ENCODE results near the gene ALDH1A3.

The ALDH1A3 gene

GRCh38 chr15:100834731-100835130, 44.9 kb upstream of the ALDH1A3 start:
- Histone ChIP-seq H3K4me3 (IDR thresholded peaks at IDR 0.05; ENCODE audit: insufficient read depth, low read depth, low read length) (no peak overlapping the region), H3K4me1 (ENCODE audit: low read depth, poor library complexity, severe bottlenecking) (no peaks in the 10 kb centered on the region), H3K27me3 (ENCODE audit: insufficient read depth, low read depth) (no peaks in the 10 kb centered on the region), H3K4me2 (no peak overlapping the region), H2AFZ (ENCODE audit: low read depth) (no peak overlapping the region), H4K20me1 (ENCODE audit: insufficient read depth) (no peaks in the 10 kb centered on the region), H3K27ac (no peak overlapping the region), H3K36me3 (ENCODE audit: insufficient read depth) (no peaks in the 10 kb centered on the region), H3K9ac (no peak overlapping the region), H3K79me2 (ENCODE audit: insufficient read depth, low read depth) (no peaks in the 10 kb centered on the region)
- no peak for TF ChIP-seq CTCF (conservative IDR thresholded peaks at IDR 0.05; ENCODE audit: low read depth, low read length)

GRCh38 chr15:100835636-100836035, 44.0 kb upstream of the ALDH1A3 start:
- Histone ChIP-seq H3K4me2 (no peak overlapping the region), H3K27ac (no peak overlapping the region), H3K4me1 (ENCODE audit: low read depth, poor library complexity, severe bottlenecking) (no peaks in the 10 kb centered on the region), H2AFZ (ENCODE audit: low read depth) (no peak overlapping the region), H3K27me3 (ENCODE audit: insufficient read depth, low read depth) (no peaks in the 10 kb centered on the region), H4K20me1 (ENCODE audit: insufficient read depth) (no peaks in the 10 kb centered on the region), H3K79me2 (ENCODE audit: insufficient read depth, low read depth) (no peaks in the 10 kb centered on the region), H3K4me3 (IDR thresholded peaks at IDR 0.05; ENCODE audit: insufficient read depth, low read depth, low read length) (no peak overlapping the region), H3K36me3 (ENCODE audit: insufficient read depth) (no peaks in the 10 kb centered on the region), H3K9ac (no peak overlapping the region)
- no peak for TF ChIP-seq CTCF (conservative IDR thresholded peaks at IDR 0.05; ENCODE audit: low read depth, low read length)

- Histone ChIP-seq H3K36me3 (ENCODE audit: insufficient read depth) (no peaks in the 10 kb centered on the region), H3K9ac (no peak overlapping the region), H3K79me2 (ENCODE audit: insufficient read depth, low read depth) (no peaks in the 10 kb centered on the region), H3K4me2 (no peak overlapping the region), H3K4me1 (ENCODE audit: low read depth, poor library complexity, severe bottlenecking) (no peaks in the 10 kb centered on the region), H2AFZ (ENCODE audit: low read depth) (no peak overlapping the region), H4K20me1 (ENCODE audit: insufficient read depth) (no peaks in the 10 kb centered on the region), H3K27ac (no peak overlapping the region), H3K4me3 (IDR thresholded peaks at IDR 0.05; ENCODE audit: insufficient read depth, low read depth, low read length) (no peak overlapping the region), H3K27me3 (ENCODE audit: insufficient read depth, low read depth) (no peaks in the 10 kb centered on the region)
- no peak for TF ChIP-seq CTCF (conservative IDR thresholded peaks at IDR 0.05; ENCODE audit: low read depth, low read length)
These were observed 43.1 kb upstream of the ALDH1A3 start for GRCh38 chr15:100836501-100836900.

- H3K9ac ChIP-seq: no peak overlapping the region
- no peak overlapping the region for H2AFZ ChIP-seq (ENCODE audit: low read depth)
- H3K4me3 ChIP-seq (IDR thresholded peaks at IDR 0.05; ENCODE audit: insufficient read depth, low read depth, low read length): no peak overlapping the region
- H3K27ac ChIP-seq: no peak overlapping the region
- H3K4me1 ChIP-seq (ENCODE audit: low read depth, poor library complexity, severe bottlenecking): no peaks in the 10 kb centered on the region
- H3K27me3 ChIP-seq (ENCODE audit: insufficient read depth, low read depth): no peaks in the 10 kb centered on the region
- no peaks in the 10 kb centered on the region for H3K79me2 ChIP-seq (ENCODE audit: insufficient read depth, low read depth)
- no peaks in the 10 kb centered on the region for H4K20me1 ChIP-seq (ENCODE audit: insufficient read depth)
- H3K4me2 ChIP-seq: no peak overlapping the region
- no peaks in the 10 kb centered on the region for H3K36me3 ChIP-seq (ENCODE audit: insufficient read depth)
- no peak for TF ChIP-seq CTCF (conservative IDR thresholded peaks at IDR 0.05; ENCODE audit: low read depth, low read length)
These were observed 38.2 kb upstream of the ALDH1A3 start for GRCh38 chr15:100841426-100841825.

Measured in KMS-11 (cell line).